Fibroblast of lung (primary cell): ENCODE results near the gene KPNB1. TPM values are rescaled to one million over a fixed set of nuclear protein-coding genes. Genes with fewer than 3 reads are reported as not detected.

Experiments
- DNase-seq, 2 donors: peaks; one replicate each; pipeline versions ENCODE4 v3.0.0 to v3.0.0-alpha.2; 2010; ENCODE audit warnings: low read depth in 2 of 2
- H2AFZ ChIP-seq: 2 replicates; pipeline ENCODE4 v1.5.1; 2012; ENCODE audit warnings: low read length, control low read depth, inconsistent platforms
- H3K27ac ChIP-seq: 2 replicates; pipeline ENCODE4 v1.5.1; 2011; ENCODE audit warnings: low read length, control low read depth; ENCODE audit not compliant: insufficient read depth
- H3K27me3 ChIP-seq: 2 replicates; pipeline ENCODE4 v1.5.1; 2011; ENCODE audit warnings: mild to moderate bottlenecking, low read length; ENCODE audit not compliant: control insufficient read depth, insufficient read depth
- H3K36me3 ChIP-seq: 2 replicates; pipeline ENCODE4 v1.5.1; 2011; ENCODE audit warnings: low read length; ENCODE audit not compliant: control insufficient read depth, insufficient read depth
- H3K4me1 ChIP-seq: 2 replicates; pipeline ENCODE4 v1.5.1; 2011; ENCODE audit warnings: low read length; ENCODE audit not compliant: control insufficient read depth, insufficient read depth; ENCODE audit errors: extremely low read depth
- H3K4me2 ChIP-seq: 2 replicates; pipeline ENCODE4 v1.5.1; 2011; ENCODE audit warnings: low read length, control low read depth; ENCODE audit not compliant: insufficient read depth; ENCODE audit errors: extremely low read depth
- H3K4me3 ChIP-seq, 4 experiments: fragments of 200-600 bp in 1 of 4; sonication (generic) in 1 of 4; replicated peaks in 1 of 4; 2 replicates each; pipeline ENCODE4 v1.5.1; 2011 to 2016; ENCODE audit warnings: low read length in 4 of 4, low read depth in 3 of 4, mild to moderate bottlenecking in 3 of 4, control low read depth in 2 of 4, inconsistent platforms in 1 of 4, mixed read lengths in 1 of 4; ENCODE audit not compliant: insufficient read depth in 1 of 4; ENCODE audit errors: control extremely low read depth in 1 of 4
- H3K79me2 ChIP-seq: 2 replicates; pipeline ENCODE4 v1.5.1; 2012; ENCODE audit warnings: mild to moderate bottlenecking, low read length, inconsistent platforms; ENCODE audit not compliant: control insufficient read depth, insufficient read depth
- H3K9ac ChIP-seq: 2 replicates; pipeline ENCODE4 v1.5.1; 2011; ENCODE audit warnings: mild to moderate bottlenecking, low read length, control low read depth; ENCODE audit not compliant: insufficient read depth
- H3K9me3 ChIP-seq: 2 replicates; pipeline ENCODE4 v1.5.1; 2012; ENCODE audit warnings: low read depth, low read length; ENCODE audit not compliant: control insufficient read depth, insufficient read depth
- H4K20me1 ChIP-seq: 2 replicates; pipeline ENCODE4 v1.5.1; 2011; ENCODE audit warnings: low read length; ENCODE audit not compliant: control insufficient read depth, insufficient read depth; ENCODE audit errors: extremely low read depth
- CTCF ChIP-seq, 2 donors: IDR thresholded peaks in 1 of 2; conservative IDR thresholded peaks in 1 of 2; 1 replicate in 1 of 2; 2 replicates in 1 of 2; pipeline ENCODE4 v1.5.1; 2011 to 2012; ENCODE audit warnings: low read length in 2 of 2, control low read depth in 1 of 2, inconsistent platforms in 1 of 2, low read depth in 1 of 2, mild to moderate bottlenecking in 1 of 2
- EZH2 ChIP-seq: IDR thresholded peaks from 2 replicates; pipeline ENCODE4 v1.5.1; 2012; ENCODE audit warnings: low read length, control low read depth, mild to moderate bottlenecking; ENCODE audit errors: missing control alignments
- polyA plus RNA-seq, 2 donors: library from polyadenylated mRNA; depleted of rRNA in 1 of 2; stranded (reverse) in 1 of 2; unstranded in 1 of 2; fragments of >200 nt; gene quantifications; 2 replicates each; pipeline ENCODE4 v1.2.1, GENCODE V29; 2011 to 2012; ENCODE audit warnings: missing spikeins in 1 of 2
- total RNA-seq: library from RNA; depleted of rRNA; stranded (reverse); fragments of >200 nt; gene quantifications from 2 replicates; pipeline ENCODE4 v1.2.1, GENCODE V29; 2014

The KPNB1 gene
- total and polyA plus RNA-seq, 2 donors (not counting 1 experiment from before 2014, with no cell fraction given), result 253 to 267 TPM

DNA sequence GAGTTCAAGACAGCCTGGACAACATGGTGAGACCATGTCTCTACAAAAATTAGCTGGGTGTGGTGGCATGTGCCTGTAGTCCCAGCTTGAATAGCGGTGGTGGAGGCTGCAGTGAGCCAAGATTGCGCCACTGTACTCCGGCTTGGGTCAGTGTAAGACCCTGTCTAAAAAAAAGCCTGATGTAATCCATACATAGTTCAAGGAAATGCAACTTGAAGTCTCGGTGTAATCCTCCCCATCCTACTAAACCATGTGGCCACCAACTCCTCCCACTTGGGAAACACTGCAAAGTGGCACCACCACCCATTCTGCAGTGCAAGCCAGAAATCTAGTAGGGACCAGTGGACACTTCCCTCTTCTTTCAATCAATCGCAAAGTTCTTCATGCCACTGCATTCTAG lies 5.4 kb upstream of the KPNB1 start:
- Histone ChIP-seq H3K4me2 (no peak overlapping the region), H3K4me3 (no peak overlapping the region), H3K79me2 (no peaks in the 10 kb centered on the region), H3K9ac (no peak overlapping the region), H3K27me3 (no peaks in the 10 kb centered on the region), H4K20me1 (no peaks in the 10 kb centered on the region), H3K4me1 (no peaks in the 10 kb centered on the region), H3K9me3 (no peaks in the 10 kb centered on the region), H2AFZ (no peak overlapping the region), H3K27ac (no peak overlapping the region), H3K36me3 (no peaks in the 10 kb centered on the region)
- peak in 1 of 2 donors; percentile 74 for DNase-seq
- TF ChIP-seq EZH2, result no peak
- no peak for TF ChIP-seq CTCF (conservative IDR thresholded peaks at IDR 0.05 in 1 of 2, IDR thresholded peaks at IDR 0.05 in 1 of 2; ENCODE audit: low read depth in 1 of 2, low read length in 2 of 2)

- TF ChIP-seq CTCF (conservative IDR thresholded peaks at IDR 0.05 in 1 of 2, IDR thresholded peaks at IDR 0.05 in 1 of 2; ENCODE audit: low read depth in 1 of 2, low read length in 2 of 2) (no peak), EZH2 (no peak)
- Histone ChIP-seq H3K4me1 (peaks cover 7% of the 10 kb centered on the region), H3K79me2 (peaks cover 45% of the 10 kb centered on the region), H3K4me2 (no peak overlapping the region), H3K27ac (peak overlapping the region; percentile 47), H3K9me3 (no peaks in the 10 kb centered on the region), H3K36me3 (peaks cover 2% of the 10 kb centered on the region), H2AFZ (no peak overlapping the region), H3K9ac (peak overlapping the region; percentile 65), H3K4me3 (peak overlapping the region; percentile 54 to 69 (median 60)), H4K20me1 (no peaks in the 10 kb centered on the region), H3K27me3 (no peaks in the 10 kb centered on the region)
- DNase-seq, result no peak
These were observed 329 bp downstream of the KPNB1 start for GRCh38 chr17:47649972-47650524.

GRCh38 chr17:47650525-47651522 lies 1.1 kb downstream of the KPNB1 start:
- Histone ChIP-seq H3K4me1 (peaks cover 7% of the 10 kb centered on the region), H3K27me3 (no peaks in the 10 kb centered on the region), H3K9ac (peak overlapping the region; percentile 29), H2AFZ (no peak overlapping the region), H3K4me2 (peak overlapping the region; percentile 84), H3K4me3 (peak overlapping the region; percentile 59 to 81 (median 74)), H3K9me3 (no peaks in the 10 kb centered on the region), H3K27ac (peak overlapping the region; percentile 56), H3K36me3 (peaks cover 4% of the 10 kb centered on the region), H3K79me2 (peaks cover 53% of the 10 kb centered on the region), H4K20me1 (no peaks in the 10 kb centered on the region)
- no peak for TF ChIP-seq CTCF (conservative IDR thresholded peaks at IDR 0.05 in 1 of 2, IDR thresholded peaks at IDR 0.05 in 1 of 2; ENCODE audit: low read depth in 1 of 2, low read length in 2 of 2)
- no peak for TF ChIP-seq EZH2
- DNase-seq, result peak; percentile 96 to 98
